Transverse colon (tissue), 3 donors: ENCODE measurements around the gene APOC4.

Experiments used
- CTCF ChIP-seq, 5 experiments: fragments of 200-600 bp in 3 of 5; fragments of 450-650 bp in 2 of 5; sonication (generic) in 3 of 5; IDR thresholded peaks; 1 replicate in 2 of 5; 2 replicates in 3 of 5; pipeline ENCODE4 v1.5.1; 2016 to 2017; ENCODE audit warnings: antibody characterized with exemption in 5 of 5, inconsistent platforms in 3 of 5, mild to moderate bottlenecking in 2 of 5, moderate library complexity in 1 of 5
- EP300 ChIP-seq: sonication (generic); formaldehyde crosslinking; IDR thresholded peaks from one replicate; pipeline ENCODE4 v1.6.1; 2017; ENCODE audit warnings: antibody characterized with exemption, low read depth
- POLR2A ChIP-seq: fragments of 450-650 bp; IDR thresholded peaks from one replicate; pipeline ENCODE4 v1.6.1; 2016; ENCODE audit warnings: antibody characterized with exemption, mild to moderate bottlenecking, moderate library complexity

- TF ChIP-seq CTCF (IDR thresholded peaks at IDR 0.05) (no peak), EP300 (no peak), POLR2A (no peak)
Observed at GRCh38 chr19:44968670-44969069, 26.6 kb downstream of the APOC4 start.
